GM21786 (cell line): Measurements from ENCODE around the gene B3GNT8.
"Not testable (repeated sequence)": the region's sequence is repeated elsewhere in the genome, so short reads cannot be mapped to it uniquely, and the experiment has no call there.

ENCODE experiments used
- ATAC-seq: cut with Tn5 transposase; IDR thresholded peaks from one replicate; pipeline ENCODE4 v1.9.1; 2021; ENCODE audit not compliant: unreplicated experiment

Gene B3GNT8

GRCh38 chr19:41416194-41416674 is 10.9 kb downstream of the B3GNT8 start:
- no peak for ATAC-seq

DNA sequence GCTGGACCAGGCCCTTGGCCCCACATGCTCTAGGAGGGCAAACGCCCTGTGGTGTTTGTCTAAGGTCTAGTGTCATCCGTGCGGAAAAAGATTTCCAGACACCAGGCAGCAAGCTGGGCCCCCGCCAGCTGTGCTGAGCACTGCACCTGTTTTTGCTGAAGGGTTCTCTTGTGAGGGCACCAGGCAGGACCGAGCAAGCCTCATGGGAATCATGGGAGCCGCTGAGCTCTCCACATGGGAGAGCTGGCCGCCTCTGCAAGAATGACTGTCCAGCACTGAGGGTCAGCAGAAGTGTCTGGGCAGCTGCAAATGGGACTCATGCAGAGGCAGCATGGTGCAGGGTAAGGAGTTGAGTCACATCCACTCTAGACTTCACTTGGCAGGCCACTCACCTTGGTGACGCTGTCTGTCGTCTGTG is 12.0 kb downstream of the B3GNT8 start:
- ATAC-seq: no peak

- no peak for ATAC-seq
These were observed 12.7 kb downstream of the B3GNT8 start for GRCh38 chr19:41414461-41414860.

DNA sequence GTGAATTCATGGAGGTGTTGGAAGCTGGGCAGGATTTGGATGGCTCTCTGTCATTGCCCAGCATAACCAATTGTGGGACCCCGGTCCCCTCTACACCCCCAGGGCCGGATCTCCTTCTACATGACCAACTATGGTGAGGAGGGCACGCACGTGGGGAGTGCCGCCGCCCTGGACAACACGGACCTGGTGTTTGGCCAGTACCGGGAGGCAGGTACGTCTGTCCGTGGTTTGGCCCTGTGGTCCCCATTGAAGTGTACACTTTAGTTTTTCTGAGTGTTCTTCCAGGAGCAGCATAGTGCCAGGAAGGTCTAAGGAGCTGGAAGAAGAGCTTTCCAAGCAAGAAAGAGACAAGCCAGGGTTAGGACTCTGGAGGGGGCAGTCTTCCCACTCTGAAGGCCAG is 13.2 kb downstream of the B3GNT8 start:
- ATAC-seq: no peak

- ATAC-seq: no peak
These were observed 14.2 kb downstream of the B3GNT8 start for GRCh38 chr19:41412953-41413352.

GRCh38 chr19:41411968-41412265 is 15.3 kb downstream of the B3GNT8 start:
- ATAC-seq: no peak

GRCh38 chr19:41411100-41411967 is 15.8 kb downstream of the B3GNT8 start:
- no peak for ATAC-seq

- ATAC-seq: no peak
These were observed 16.7 kb downstream of the B3GNT8 start for GRCh38 chr19:41410336-41411054.

DNA sequence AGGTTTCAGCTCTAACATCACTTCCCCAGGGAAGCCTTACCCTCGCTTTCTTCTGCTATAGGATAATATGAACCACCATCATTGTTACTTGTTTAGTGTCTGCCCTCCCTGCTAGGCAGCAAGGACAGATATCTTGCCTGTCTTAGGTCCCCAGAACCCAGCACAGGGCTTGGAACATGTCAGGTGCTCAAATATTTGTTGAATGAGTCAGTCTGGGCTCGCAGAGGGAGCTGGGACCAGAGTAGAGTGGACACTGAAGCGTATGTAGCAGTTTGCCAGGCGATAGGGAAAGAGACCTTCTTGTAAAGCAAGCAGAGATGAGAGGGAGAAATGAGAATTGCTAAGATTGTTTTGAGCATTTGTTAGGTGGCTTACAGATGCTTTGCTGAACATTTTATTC is 17.9 kb downstream of the B3GNT8 start:
- no peak for ATAC-seq

DNA sequence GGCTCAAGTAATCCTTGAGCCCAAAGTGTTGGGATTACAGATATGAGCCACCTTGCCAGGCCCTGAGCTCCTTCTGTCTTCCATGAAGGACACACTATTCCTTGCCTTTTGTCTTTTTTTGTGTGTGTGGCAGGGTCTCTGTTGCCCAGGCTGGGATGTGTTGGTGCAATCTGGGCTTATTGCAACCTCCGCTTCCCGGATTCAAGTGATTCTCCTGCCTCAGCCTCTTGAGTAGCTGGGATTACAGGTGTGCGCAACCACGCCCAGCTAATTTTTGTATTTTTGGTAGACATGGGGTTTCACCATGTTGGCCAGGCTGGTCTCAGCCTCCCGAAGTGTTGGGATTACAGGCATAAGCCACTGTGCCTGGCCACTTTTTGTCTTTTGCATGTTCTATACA is 18.3 kb downstream of the B3GNT8 start:
- not testable (repeated sequence) for ATAC-seq

DNA sequence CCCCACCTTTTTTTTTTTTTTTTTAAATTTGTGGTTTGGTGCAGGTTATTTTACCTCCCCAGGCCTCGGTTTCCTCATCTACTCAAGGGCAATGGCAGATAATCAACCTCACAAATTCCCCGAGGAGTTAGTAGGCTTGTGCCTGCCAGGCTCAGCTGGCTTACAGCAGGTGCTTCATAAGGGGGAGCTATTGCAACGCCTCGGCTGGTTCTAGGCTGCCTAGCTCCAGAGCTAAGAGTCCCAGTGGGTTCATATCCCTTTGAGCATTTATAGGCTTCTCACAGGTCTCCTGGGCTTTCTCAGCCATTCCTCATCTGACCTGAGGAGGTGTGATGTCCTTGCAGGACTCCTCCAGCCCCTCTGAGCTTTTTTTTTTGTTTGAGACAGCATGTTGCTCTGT is 18.9 kb downstream of the B3GNT8 start:
- no peak for ATAC-seq

- no peak for ATAC-seq
These were observed 19.9 kb downstream of the B3GNT8 start for GRCh38 chr19:41407271-41407670.

DNA sequence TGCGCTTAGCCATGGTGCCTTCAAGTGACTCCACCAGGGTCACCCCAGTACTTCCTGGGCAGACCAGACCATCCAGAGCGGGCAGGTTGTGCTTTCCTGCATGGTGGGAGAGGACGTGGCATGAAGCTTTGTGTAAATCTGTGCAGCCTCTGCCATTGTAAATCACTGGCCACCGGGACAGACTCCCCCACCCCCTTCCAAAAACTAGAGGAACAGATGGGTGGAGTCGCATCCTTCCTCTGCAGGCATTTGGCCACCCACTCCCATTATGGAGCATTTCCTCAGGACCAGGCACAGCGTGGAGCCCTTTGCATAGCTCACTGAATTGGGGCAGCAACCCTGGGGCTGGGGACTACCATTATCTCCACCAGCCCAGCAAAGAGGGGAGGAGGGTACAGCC is 21.4 kb downstream of the B3GNT8 start:
- ATAC-seq: no peak

- no peak for ATAC-seq
These were observed 23.8 kb downstream of the B3GNT8 start for GRCh38 chr19:41403181-41403970.

GRCh38 chr19:41402010-41402409 is 25.2 kb downstream of the B3GNT8 start:
- ATAC-seq: no peak

- no peak for ATAC-seq
These were observed 25.7 kb downstream of the B3GNT8 start for GRCh38 chr19:41401483-41401882.

DNA sequence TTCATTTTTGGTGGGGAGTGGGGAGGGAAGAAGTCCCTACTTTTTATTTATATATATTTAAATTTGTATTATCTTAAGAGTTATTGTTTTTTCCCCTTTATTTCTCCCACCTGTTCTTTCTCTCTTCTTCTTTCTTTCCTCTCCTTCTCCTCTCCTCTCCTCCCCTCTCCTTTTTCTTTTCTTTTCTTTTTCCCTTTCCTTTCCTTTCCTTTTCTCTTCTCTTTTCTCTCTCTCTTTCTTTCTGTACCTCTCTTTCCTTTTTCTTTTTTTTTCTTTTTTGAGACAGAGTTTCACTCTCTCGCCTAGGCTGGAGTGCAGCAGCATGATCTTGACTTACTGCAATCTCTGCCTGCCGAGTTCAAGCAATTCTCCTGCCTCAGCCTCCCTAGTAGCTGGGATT is 27.6 kb downstream of the B3GNT8 start:
- no peak for ATAC-seq

- ATAC-seq: no peak
These were observed 28.1 kb downstream of the B3GNT8 start for GRCh38 chr19:41399091-41399490.

DNA sequence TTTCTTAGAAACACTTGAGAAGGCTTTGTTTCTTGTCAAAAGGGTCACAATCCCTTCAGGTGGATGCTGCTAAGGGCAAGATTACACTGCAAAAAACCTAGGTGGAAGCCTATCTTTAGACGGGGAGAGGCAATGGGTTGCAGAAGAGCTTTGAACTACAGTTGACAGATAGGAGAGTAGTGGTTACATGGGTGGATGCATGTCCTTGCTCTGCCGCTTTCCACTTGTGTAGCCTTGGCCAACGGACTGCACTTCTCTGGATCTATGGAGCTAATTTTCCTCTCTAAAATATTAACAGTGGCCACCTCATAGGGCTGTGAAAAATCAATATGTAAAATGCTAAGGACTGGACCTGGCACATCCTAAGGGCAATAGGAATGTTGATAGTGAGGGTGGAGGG is 28.6 kb downstream of the B3GNT8 start:
- no peak for ATAC-seq

- ATAC-seq: no peak
These were observed 29.1 kb downstream of the B3GNT8 start for GRCh38 chr19:41398050-41398418.
